GM06990 (cell line): ENCODE results near the gene SLC25A23.

ENCODE experiments used
- DNase-seq: peaks from one replicate; pipeline ENCODE4 v3.0.0-alpha.2; 2011; ENCODE audit not compliant: insufficient read length; ENCODE audit errors: extremely low read depth
- H3K27me3 ChIP-seq: replicated peaks from 2 replicates; pipeline ENCODE4 v1.6.0; 2011; ENCODE audit warnings: low read length; ENCODE audit not compliant: control insufficient read depth, insufficient read depth
- H3K36me3 ChIP-seq: 2 replicates; pipeline ENCODE4 v1.5.1; 2011; ENCODE audit warnings: low read length; ENCODE audit not compliant: control insufficient read depth, insufficient read depth
- H3K4me3 ChIP-seq: replicated peaks from 2 replicates; pipeline ENCODE4 v1.5.1; 2011; ENCODE audit warnings: low read depth, mild to moderate bottlenecking, control low read depth, low read length
- TF ChIP-seq, protein P1 (sequence below): IDR thresholded peaks from 2 replicates; pipeline ENCODE4 v1.5.1; 2011; ENCODE audit warnings: low read length, control low read depth, mild to moderate bottlenecking, inconsistent platforms; ENCODE audit not compliant: insufficient read depth, poor library complexity, severe bottlenecking

The SLC25A23 gene

DNA sequence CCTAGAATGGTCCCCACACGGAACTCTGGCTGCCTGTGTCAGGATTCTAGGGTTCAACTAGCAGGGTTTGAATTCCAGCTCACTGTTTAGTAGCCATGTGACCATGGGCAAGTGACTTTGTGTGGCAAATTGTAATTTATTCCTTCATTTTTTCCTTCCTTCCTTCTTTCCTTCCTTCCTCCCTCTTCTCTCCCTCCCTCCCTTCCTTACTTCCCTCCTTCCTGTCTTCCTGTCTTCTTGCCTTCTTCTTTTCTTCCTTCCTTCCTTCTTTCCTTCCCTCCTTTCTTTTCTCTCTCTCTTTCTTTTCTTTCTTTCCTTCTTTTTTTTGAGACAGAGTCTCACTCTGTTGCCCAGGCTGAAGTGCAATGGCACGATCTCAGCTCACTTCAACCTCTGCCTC, 30.5 kb upstream of the SLC25A23 start:
- Histone ChIP-seq H3K27me3 (no peaks in the 10 kb centered on the region), H3K4me3 (peak overlapping the region; percentile 71), H3K36me3 (no peaks in the 10 kb centered on the region)
- TF ChIP-seq, protein P1, sequence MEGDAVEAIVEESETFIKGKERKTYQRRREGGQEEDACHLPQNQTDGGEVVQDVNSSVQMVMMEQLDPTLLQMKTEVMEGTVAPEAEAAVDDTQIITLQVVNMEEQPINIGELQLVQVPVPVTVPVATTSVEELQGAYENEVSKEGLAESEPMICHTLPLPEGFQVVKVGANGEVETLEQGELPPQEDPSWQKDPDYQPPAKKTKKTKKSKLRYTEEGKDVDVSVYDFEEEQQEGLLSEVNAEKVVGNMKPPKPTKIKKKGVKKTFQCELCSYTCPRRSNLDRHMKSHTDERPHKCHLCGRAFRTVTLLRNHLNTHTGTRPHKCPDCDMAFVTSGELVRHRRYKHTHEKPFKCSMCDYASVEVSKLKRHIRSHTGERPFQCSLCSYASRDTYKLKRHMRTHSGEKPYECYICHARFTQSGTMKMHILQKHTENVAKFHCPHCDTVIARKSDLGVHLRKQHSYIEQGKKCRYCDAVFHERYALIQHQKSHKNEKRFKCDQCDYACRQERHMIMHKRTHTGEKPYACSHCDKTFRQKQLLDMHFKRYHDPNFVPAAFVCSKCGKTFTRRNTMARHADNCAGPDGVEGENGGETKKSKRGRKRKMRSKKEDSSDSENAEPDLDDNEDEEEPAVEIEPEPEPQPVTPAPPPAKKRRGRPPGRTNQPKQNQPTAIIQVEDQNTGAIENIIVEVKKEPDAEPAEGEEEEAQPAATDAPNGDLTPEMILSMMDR, result no peak
- no peak for DNase-seq

DNA sequence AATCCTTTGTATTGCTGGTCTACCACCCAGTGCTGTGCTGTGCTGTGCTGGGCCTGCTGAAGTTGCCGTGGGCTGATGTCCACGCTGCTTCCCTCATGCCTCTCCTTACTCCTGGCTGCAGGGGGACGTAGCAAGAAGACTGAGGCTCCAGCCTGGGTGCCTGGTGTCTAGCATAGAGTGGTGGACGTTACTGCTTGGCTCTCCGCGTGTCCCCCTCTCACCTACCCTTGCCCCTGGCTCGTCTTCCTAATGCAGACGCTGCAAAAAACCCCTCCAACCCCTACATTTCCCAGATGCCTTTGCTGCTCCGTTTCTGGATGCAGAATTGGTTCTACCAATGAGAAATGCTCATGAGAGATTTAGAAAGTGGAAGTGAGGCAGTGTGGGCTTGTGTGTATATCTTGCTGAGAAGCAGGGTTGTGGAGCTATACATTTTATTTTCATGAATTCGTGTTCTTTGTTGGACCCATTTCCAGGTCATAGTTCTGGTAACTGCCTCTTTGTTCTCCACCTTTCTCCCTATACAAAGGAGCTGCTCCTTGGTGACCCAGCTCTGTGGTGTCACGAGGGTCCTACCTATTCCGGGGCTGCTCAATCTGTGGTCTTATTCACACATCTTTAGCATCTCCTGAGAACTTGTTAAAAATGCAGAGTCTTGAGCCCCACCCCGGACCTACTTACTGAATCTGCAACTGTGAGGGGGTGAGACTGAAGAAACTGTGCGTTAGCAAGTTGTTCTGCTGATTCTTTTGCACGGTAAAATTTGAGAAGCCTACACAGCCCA, 29.9 kb upstream of the SLC25A23 start:
- TF ChIP-seq, protein P1, result no peak
- H3K4me3 ChIP-seq, result peak overlapping the region; percentile 71

DNA sequence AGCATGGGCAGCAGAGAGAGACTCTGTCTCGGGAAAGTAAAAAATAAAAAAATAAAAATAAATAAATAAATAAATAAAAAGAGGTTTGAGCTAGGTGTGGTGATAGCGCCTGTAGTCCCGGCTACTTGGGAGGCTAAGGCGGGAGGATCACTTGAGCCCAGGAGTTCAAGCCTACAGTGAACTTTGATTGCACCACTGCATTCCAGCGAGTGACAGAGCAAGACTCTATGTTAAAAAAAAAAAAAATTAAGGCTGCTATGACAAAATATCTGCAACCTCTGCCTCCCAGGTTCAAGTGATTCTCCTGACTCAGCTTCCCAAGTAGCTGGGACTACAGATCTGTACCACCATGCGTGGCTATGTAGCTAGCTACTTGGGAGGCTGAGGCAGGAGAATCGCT, 25.2 kb upstream of the SLC25A23 start:
- TF ChIP-seq, protein P1, result no peak
- Histone ChIP-seq H3K27me3 (no peaks in the 10 kb centered on the region), H3K36me3 (no peaks in the 10 kb centered on the region), H3K4me3 (no peak overlapping the region)
- no peak for DNase-seq

More for the DNA sequence above, 29.9 kb upstream of the SLC25A23 start:
- no peaks in the 10 kb centered on the region for H3K27me3 ChIP-seq
- DNase-seq, result peak; percentile 73
- H3K36me3 ChIP-seq, result no peaks in the 10 kb centered on the region

DNA sequence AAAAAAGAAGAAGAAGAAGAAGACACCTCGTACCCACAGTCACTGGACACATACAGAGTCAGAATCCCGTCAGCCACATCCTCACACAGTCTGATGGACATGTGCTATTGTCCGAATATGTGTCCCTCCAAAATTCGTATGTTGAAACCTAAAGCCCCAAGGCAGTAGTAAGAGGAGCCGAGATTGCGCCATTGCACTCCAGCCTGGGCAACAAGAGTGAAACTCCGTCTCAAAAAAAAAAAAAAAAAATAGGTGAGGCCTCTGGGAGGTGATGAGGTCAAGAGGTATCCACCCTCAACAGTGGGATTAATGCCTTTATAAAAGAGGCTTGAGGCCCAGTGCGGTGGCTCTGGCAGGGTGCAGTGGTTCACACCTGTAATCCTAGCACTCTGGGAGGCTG, 24.6 kb upstream of the SLC25A23 start:
- Histone ChIP-seq H3K27me3 (no peaks in the 10 kb centered on the region), H3K4me3 (no peak overlapping the region), H3K36me3 (peaks cover 2% of the 10 kb centered on the region)
- DNase-seq, result no peak
- TF ChIP-seq, protein P1, result no peak

DNA sequence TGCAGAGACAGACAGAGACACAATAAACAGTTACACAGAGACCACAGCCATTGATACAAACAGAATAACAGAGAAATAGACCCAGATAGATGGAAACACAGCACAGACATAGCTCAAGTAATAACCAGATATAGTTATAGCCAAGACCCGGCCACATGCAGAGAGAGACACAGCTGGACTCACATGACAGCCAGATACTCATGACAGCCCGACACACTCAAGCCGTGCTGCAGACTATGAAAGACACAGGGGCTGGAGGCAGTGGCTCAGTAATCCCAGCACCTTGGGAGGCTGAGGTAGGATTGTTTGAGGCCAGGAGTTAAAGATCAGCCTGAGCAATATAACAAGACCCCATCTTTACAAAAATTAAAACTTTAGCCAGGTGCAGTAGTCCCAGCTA, 23.6 kb upstream of the SLC25A23 start:
- H3K36me3 ChIP-seq, result peaks cover 7% of the 10 kb centered on the region
- no peak for DNase-seq
- no peak overlapping the region for H3K4me3 ChIP-seq
- H3K27me3 ChIP-seq, result no peaks in the 10 kb centered on the region
- TF ChIP-seq, protein P1, result no peak
